ENCODE results near the gene IGFBP7. TPM values are rescaled to one million over a fixed set of nuclear protein-coding genes. Genes with fewer than 3 reads are reported as not detected.

IGFBP7 gene
- polyA plus RNA-seq, 3 donors, result 575 to 591 (median 582) TPM

GRCh38 chr4:57044996-57045395, 65.2 kb downstream of the IGFBP7 start:
- DNase-seq (ENCODE audit: low read depth in 3 of 3, low spot score in 2 of 3), result no peak

- no peak for DNase-seq (ENCODE audit: low read depth in 3 of 3, low spot score in 2 of 3)
These were observed 65.9 kb downstream of the IGFBP7 start for GRCh38 chr4:57044279-57044678.

GRCh38 chr4:57043347-57044251, 66.6 kb downstream of the IGFBP7 start:
- peak in 1 of 3 donors; percentile 7 for DNase-seq (ENCODE audit: low read depth in 3 of 3, low spot score in 2 of 3)

- no peak for DNase-seq (ENCODE audit: low read depth in 3 of 3, low spot score in 2 of 3)
These were observed 67.4 kb downstream of the IGFBP7 start for GRCh38 chr4:57042711-57043169.

GRCh38 chr4:57041020-57041419, 69.2 kb downstream of the IGFBP7 start:
- DNase-seq (ENCODE audit: low read depth in 3 of 3, low spot score in 2 of 3), result peak in 1 of 3 donors; percentile 10

GRCh38 chr4:57040510-57040909, 69.7 kb downstream of the IGFBP7 start:
- no peak for DNase-seq (ENCODE audit: low read depth in 3 of 3, low spot score in 2 of 3)

- DNase-seq (ENCODE audit: low read depth in 3 of 3, low spot score in 2 of 3), result no peak
These were observed 70.8 kb downstream of the IGFBP7 start for GRCh38 chr4:57039345-57039744.

- DNase-seq (ENCODE audit: low read depth in 3 of 3, low spot score in 2 of 3), result peak in 1 of 3 donors; percentile 41
These were observed 72.1 kb downstream of the IGFBP7 start for GRCh38 chr4:57037982-57038604.

- DNase-seq (ENCODE audit: low read depth in 3 of 3, low spot score in 2 of 3), result no peak
These were observed 75.7 kb downstream of the IGFBP7 start for GRCh38 chr4:57034520-57034919.

GRCh38 chr4:57023104-57023503, 87.1 kb downstream of the IGFBP7 start:
- no peak for DNase-seq (ENCODE audit: low read depth in 3 of 3, low spot score in 2 of 3)

- DNase-seq (ENCODE audit: low read depth in 3 of 3, low spot score in 2 of 3), result no peak
These were observed 89.6 kb downstream of the IGFBP7 start for GRCh38 chr4:57020467-57021101.

- DNase-seq (ENCODE audit: low read depth in 3 of 3, low spot score in 2 of 3), result no peak
These were observed 91.2 kb downstream of the IGFBP7 start for GRCh38 chr4:57018980-57019379.

GRCh38 chr4:57013543-57014120, 96.6 kb downstream of the IGFBP7 start:
- no peak for DNase-seq (ENCODE audit: low read depth in 3 of 3, low spot score in 2 of 3)

- no peak for DNase-seq (ENCODE audit: low read depth in 3 of 3, low spot score in 2 of 3)
These were observed 110.4 kb downstream of the IGFBP7 start for GRCh38 chr4:56999751-57000150.

- DNase-seq (ENCODE audit: low read depth in 3 of 3, low spot score in 2 of 3), result no peak
These were observed 114.7 kb downstream of the IGFBP7 start for GRCh38 chr4:56995525-56995924.

GRCh38 chr4:56990109-56990905, 119.9 kb downstream of the IGFBP7 start:
- no peak for DNase-seq (ENCODE audit: low read depth in 3 of 3, low spot score in 2 of 3)

GRCh38 chr4:56986952-56987351, 123.2 kb downstream of the IGFBP7 start:
- DNase-seq (ENCODE audit: low read depth in 3 of 3, low spot score in 2 of 3), result no peak

GRCh38 chr4:56986192-56986591, 124.0 kb downstream of the IGFBP7 start:
- no peak for DNase-seq (ENCODE audit: low read depth in 3 of 3, low spot score in 2 of 3)

- no peak for DNase-seq (ENCODE audit: low read depth in 3 of 3, low spot score in 2 of 3)
These were observed 128.4 kb downstream of the IGFBP7 start for GRCh38 chr4:56981795-56982201.

All from right renal cortex interstitium (tissue), 3 donors.